Natural killer cell (primary cell): ENCODE data around the gene NGEF. TPM values are rescaled to one million over a fixed set of nuclear protein-coding genes. Genes with fewer than 3 reads are reported as not detected.

Source experiments
- ATAC-seq, 3 donors: fragments of 150-1000 bp in 2 of 3; fragments of 200-7000 bp in 1 of 3; cut with Tn5 transposase; 1 replicate in 1 of 3; 2 replicates in 2 of 3; pipeline ENCODE4 v1.10.0; 2021; ENCODE audit warnings: mild to moderate bottlenecking in 2 of 3, moderate library complexity in 2 of 3
- DNase-seq, 2 donors: peaks; one replicate each; pipeline versions ENCODE4 v3.0.0 to v3.0.0-alpha.2; 2013 to 2021; ENCODE audit warnings: mixed read lengths in 1 of 2
- H3K27ac ChIP-seq: one replicate; pipeline ENCODE4 v1.5.1; 2013; ENCODE audit warnings: mild to moderate bottlenecking, low read length
- H3K27me3 ChIP-seq: one replicate; pipeline ENCODE4 v1.6.1; 2013; ENCODE audit warnings: low read length; ENCODE audit not compliant: control insufficient read depth, insufficient read depth
- H3K36me3 ChIP-seq: one replicate; pipeline ENCODE4 v1.6.1; 2013; ENCODE audit warnings: low read length; ENCODE audit not compliant: control insufficient read depth, insufficient read depth
- H3K4me1 ChIP-seq: one replicate; pipeline ENCODE4 v1.6.1; 2013; ENCODE audit warnings: low read length; ENCODE audit not compliant: control insufficient read depth, insufficient read depth
- H3K4me3 ChIP-seq: one replicate; pipeline ENCODE4 v1.5.1; 2013; ENCODE audit warnings: low read length
- H3K9me3 ChIP-seq: one replicate; pipeline ENCODE4 v1.6.1; 2013; ENCODE audit warnings: low read length; ENCODE audit not compliant: control insufficient read depth, insufficient read depth
- H3K27ac Mint-ChIP-seq, 2 donors: one replicate each; pipeline ENCODE4 v1.8.0; 2022; ENCODE audit warnings: mild to moderate bottlenecking in 2 of 2, mixed read lengths in 2 of 2, moderate library complexity in 1 of 2
- H3K27me3 Mint-ChIP-seq, 2 donors: one replicate each; pipeline ENCODE4 v1.8.0; 2022; ENCODE audit warnings: low read depth in 2 of 2, mixed read lengths in 2 of 2
- H3K36me3 Mint-ChIP-seq: one replicate; pipeline ENCODE4 v1.8.0; 2022; ENCODE audit warnings: mixed read lengths
- H3K4me1 Mint-ChIP-seq, 2 donors: one replicate each; pipeline ENCODE4 v1.8.0; 2022; ENCODE audit warnings: mixed read lengths in 2 of 2
- H3K4me3 Mint-ChIP-seq: one replicate; pipeline ENCODE4 v1.8.0; 2022; ENCODE audit warnings: mild to moderate bottlenecking, moderate library complexity, mixed read lengths
- H3K9me3 Mint-ChIP-seq, 2 donors: one replicate each; pipeline ENCODE4 v1.8.0; 2022; ENCODE audit warnings: mixed read lengths in 2 of 2
- WGBS: methylation state at CpG from one replicate; pipeline ENCODE4 v1.1.7; 2013; ENCODE audit warnings: missing lambda C conversion rate; ENCODE audit not compliant: insufficient coverage; 5-methylcytosine and 5-hydroxymethylcytosine counted together
- intact Hi-C: fragments of 100-400 bp; cut with micrococcal nuclease; formaldehyde crosslinking; loops from one replicate; pipeline ENCODE4 v1.14.2; 2022
- total RNA-seq, 4 donors: library from RNA; stranded (reverse); fragments of 120-200 nt in 1 of 4; gene quantifications; one replicate each; pipeline versions ENCODE4 v1.2.3 to v1.2.4, GENCODE V29; 2013 to 2022
- TF ChIP-seq, protein P1 (sequence below): fragments of 200-600 bp; IDR thresholded peaks from one replicate; pipeline ENCODE4 v1.8.0; 2022; ENCODE audit warnings: antibody characterized with exemption

The NGEF gene
- total RNA-seq, 3 donors from 2014 or later (not counting 1 experiment from before 2014, with no cell fraction given), result not detected

DNA sequence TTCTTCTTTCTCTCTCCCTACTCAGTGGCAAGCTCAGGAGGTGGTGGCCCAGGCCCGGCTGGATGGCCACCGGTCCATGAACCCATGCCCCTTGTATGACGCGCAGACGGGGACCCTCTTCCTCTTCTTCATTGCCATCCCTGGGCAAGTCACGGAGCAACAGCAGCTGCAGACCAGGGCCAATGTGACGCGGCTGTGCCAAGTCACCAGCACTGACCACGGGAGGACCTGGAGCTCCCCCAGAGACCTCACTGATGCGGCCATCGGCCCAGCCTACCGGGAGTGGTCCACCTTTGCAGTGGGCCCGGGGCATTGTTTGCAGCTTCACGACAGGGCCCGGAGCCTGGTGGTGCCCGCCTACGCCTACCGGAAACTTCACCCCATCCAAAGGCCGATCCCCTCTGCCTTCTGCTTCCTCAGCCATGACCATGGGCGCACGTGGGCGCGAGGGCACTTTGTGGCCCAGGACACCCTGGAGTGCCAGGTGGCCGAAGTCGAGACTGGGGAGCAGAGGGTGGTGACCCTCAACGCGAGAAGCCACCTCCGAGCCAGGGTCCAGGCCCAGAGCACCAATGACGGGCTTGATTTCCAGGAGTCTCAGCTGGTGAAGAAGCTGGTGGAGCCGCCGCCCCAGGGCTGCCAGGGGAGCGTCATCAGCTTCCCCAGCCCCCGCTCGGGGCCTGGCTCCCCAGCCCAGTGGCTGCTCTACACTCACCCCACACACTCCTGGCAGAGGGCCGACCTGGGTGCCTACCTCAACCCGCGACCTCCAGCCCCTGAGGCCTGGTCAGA is 21.2 kb upstream of the NGEF start:
- WGBS, result 95% methylated on average over 37 of the region's 37 CpGs
- ATAC-seq (no peak), DNase-seq (no peak)
- Mint-ChIP-seq H3K9me3 (no peaks in the 10 kb centered on the region), H3K4me3 (no peak overlapping the region), H3K36me3 (no peaks in the 10 kb centered on the region), H3K27me3 (no peaks in the 10 kb centered on the region), H3K27ac (no peak overlapping the region), H3K4me1 (peaks cover 0 to 4% of the 10 kb centered on the region in 2 donors)
- Histone ChIP-seq H3K27ac (no peak overlapping the region), H3K4me1 (no peaks in the 10 kb centered on the region), H3K27me3 (no peaks in the 10 kb centered on the region), H3K9me3 (no peaks in the 10 kb centered on the region), H3K36me3 (no peaks in the 10 kb centered on the region), H3K4me3 (no peak overlapping the region)
- intact Hi-C loops, result no loop called here
- TF ChIP-seq, protein P1, sequence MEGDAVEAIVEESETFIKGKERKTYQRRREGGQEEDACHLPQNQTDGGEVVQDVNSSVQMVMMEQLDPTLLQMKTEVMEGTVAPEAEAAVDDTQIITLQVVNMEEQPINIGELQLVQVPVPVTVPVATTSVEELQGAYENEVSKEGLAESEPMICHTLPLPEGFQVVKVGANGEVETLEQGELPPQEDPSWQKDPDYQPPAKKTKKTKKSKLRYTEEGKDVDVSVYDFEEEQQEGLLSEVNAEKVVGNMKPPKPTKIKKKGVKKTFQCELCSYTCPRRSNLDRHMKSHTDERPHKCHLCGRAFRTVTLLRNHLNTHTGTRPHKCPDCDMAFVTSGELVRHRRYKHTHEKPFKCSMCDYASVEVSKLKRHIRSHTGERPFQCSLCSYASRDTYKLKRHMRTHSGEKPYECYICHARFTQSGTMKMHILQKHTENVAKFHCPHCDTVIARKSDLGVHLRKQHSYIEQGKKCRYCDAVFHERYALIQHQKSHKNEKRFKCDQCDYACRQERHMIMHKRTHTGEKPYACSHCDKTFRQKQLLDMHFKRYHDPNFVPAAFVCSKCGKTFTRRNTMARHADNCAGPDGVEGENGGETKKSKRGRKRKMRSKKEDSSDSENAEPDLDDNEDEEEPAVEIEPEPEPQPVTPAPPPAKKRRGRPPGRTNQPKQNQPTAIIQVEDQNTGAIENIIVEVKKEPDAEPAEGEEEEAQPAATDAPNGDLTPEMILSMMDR, result no peak

DNA sequence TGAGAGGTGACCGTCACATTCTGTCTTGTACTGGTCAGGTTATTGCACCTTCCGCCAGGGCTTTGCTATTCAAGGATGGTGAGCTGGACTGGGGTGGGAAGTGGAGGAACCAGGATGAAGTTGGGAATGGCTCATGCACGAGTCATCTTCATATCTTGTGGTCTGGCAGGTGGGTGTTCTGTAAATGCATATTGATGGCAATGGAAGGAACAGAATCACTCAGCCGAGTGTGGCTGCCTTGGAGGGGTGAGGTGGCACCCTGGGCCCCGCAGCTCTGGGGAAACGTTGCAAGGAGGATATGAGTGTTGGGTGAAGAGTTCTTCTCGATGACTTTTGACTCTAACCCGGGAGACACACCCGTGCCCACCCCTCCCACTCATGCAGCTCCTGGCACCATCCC is 20.6 kb upstream of the NGEF start:
- no peaks in the 10 kb centered on the region for H3K36me3 ChIP-seq
- no peaks in the 10 kb centered on the region for H3K9me3 ChIP-seq
- Mint-ChIP-seq H3K4me1 (peaks cover 0 to 4% of the 10 kb centered on the region in 2 donors), H3K36me3 (no peaks in the 10 kb centered on the region), H3K4me3 (no peak overlapping the region), H3K27ac (no peak overlapping the region), H3K27me3 (no peaks in the 10 kb centered on the region), H3K9me3 (no peaks in the 10 kb centered on the region)
- H3K4me1 ChIP-seq, result no peaks in the 10 kb centered on the region
- 85% methylated on average over 8 of the region's 9 CpGs for WGBS
- no peaks in the 10 kb centered on the region for H3K27me3 ChIP-seq
- ATAC-seq (no peak), DNase-seq (no peak)
- intact Hi-C loops, result no loop called here
- no peak overlapping the region for H3K4me3 ChIP-seq
- H3K27ac ChIP-seq, result no peak overlapping the region
- TF ChIP-seq, protein P1, result no peak

DNA sequence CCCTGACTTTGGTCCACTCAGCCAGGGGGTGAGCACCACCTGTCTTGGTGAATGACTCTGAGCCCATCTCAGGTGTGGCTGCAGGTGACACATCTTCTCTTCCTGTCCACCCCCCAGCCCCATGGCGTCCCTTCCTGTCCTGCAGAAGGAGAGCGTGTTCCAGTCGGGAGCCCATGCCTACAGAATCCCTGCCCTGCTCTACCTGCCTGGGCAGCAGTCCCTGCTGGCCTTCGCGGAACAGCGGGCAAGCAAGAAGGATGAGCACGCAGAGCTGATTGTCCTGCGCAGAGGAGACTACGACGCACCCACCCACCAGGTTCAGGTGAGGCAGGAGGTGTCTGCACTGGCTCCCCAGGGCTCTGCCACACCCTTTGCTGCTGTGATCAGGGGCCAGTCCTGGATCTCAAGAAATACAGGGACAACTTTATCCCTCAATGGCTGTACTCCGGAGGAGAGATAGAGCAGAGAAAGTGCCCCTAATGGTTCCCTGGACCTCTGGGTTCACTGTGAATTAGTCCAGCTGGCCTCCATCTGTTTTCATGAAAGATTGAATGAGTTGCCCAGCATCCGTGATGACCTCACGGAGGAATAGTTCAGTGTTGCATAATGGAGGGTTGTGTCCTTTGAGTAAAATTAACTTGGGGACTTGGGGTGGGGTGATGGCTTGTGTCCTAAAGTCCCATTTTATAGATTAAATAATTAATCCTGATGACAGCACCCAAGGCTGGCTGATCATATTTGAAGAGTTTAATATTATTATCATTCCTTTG is 19.7 kb upstream of the NGEF start, which contains the start of gene NEU2:
NEU2 (plus strand) TSS at position 122 of the 770 bp plus-strand sequence; CDS start at position 122, 0 bp downstream.
- ATAC-seq (no peak), DNase-seq (no peak)
- H3K27me3 Mint-ChIP-seq, result no peaks in the 10 kb centered on the region
- Histone ChIP-seq H3K4me1 (no peaks in the 10 kb centered on the region), H3K9me3 (no peaks in the 10 kb centered on the region), H3K27me3 (no peaks in the 10 kb centered on the region), H3K36me3 (no peaks in the 10 kb centered on the region), H3K4me3 (no peak within 1 kb of the TSS), H3K27ac (no peak within 1 kb of the TSS)
- H3K4me3 Mint-ChIP-seq, result no peak within 1 kb of the TSS
- H3K36me3 Mint-ChIP-seq, result no peaks in the 10 kb centered on the region
- H3K4me1 Mint-ChIP-seq, result peaks cover 0 to 4% of the 10 kb centered on the region in 2 donors
- H3K27ac Mint-ChIP-seq, result no peak within 1 kb of the TSS
- TF ChIP-seq, protein P1, result no peak
- intact Hi-C loops, result no loop called here
- no peaks in the 10 kb centered on the region for H3K9me3 Mint-ChIP-seq
- 96% methylated on average over 13 of the region's 13 CpGs for WGBS
